Sciatic nerve (tissue), 2 donors: ENCODE data around the gene WBP2. TPM values are rescaled to one million over a fixed set of nuclear protein-coding genes. Genes with fewer than 3 reads are reported as not detected.

Experiments used
- ATAC-seq: fragments of 200-7000 bp; cut with Tn5 transposase; one replicate; pipeline ENCODE4 v1.9.1; 2020; ENCODE audit warnings: mild to moderate bottlenecking, moderate library complexity
- DNase-seq: peaks from one replicate; pipeline ENCODE4 v3.0.0-alpha.2; 2020; ENCODE audit warnings: low spot score
- intact Hi-C: fragments of 100-400 bp; cut with DNase I; formaldehyde crosslinking; loops from one replicate; pipeline ENCODE4 v1.14.2; 2022
- total RNA-seq: library from RNA; stranded (reverse); fragmentation: NEBNext Ultra II Directional; extraction: Animal tissue kit (Norgen Biotek cat#: 25700); gene quantifications from one replicate; pipeline ENCODE4 v1.2.1, GENCODE V29; 2021
- donor health status: DM: no; HTN: no; CAD: no.
- donor health status: DM: no; HTN: no; CAD: no.

WBP2 gene
- total RNA-seq, 1 donor from 2014 or later = 156 TPM

DNA sequence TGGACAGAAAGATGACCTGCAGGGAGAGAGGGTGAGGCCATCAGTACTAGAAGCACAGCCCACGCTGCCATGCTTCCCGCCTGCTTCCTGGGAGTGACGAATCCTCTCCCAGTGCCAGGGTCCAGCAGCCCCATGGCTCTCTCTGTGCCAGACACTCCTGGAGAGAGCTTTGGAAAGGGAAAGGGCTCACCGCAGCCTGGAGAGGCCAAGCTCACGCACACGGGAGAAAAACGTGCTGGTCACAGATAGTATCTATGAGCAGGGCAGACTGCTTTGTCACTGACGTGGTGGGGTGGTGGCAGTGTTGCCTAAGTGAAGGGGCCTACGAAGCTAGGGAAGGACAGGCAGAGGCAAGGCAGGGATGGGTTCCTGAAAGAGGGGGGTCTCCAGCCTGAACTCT is 5.4 kb downstream of the WBP2 start:
- no peak for ATAC-seq
- no peak for DNase-seq
- intact Hi-C loops = loop anchor here (2.0 kb wide), 1 partner anchor 59 kb away; no protein-coding TSS in a partner anchor

DNA sequence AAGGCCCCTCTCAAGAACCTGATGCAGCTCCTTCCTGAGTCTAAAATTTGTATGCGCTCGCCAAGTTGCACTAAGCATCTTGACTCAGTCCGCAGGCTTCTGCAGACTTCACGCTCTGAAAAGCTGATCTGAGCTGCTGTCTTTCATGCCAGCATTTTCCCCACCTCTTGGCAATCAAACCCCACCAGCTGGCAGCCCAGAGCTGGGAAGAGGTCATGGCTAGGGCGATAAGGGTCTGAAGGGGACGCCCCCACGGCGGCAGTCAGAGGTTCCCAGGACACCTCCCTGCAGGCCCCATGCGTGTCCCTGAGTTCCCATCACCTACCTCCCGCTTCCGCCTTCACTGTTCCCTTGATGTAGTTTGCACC is 5.9 kb downstream of the WBP2 start:
- no peak for ATAC-seq
- no peak for DNase-seq
- intact Hi-C loops = no loop called here

DNA sequence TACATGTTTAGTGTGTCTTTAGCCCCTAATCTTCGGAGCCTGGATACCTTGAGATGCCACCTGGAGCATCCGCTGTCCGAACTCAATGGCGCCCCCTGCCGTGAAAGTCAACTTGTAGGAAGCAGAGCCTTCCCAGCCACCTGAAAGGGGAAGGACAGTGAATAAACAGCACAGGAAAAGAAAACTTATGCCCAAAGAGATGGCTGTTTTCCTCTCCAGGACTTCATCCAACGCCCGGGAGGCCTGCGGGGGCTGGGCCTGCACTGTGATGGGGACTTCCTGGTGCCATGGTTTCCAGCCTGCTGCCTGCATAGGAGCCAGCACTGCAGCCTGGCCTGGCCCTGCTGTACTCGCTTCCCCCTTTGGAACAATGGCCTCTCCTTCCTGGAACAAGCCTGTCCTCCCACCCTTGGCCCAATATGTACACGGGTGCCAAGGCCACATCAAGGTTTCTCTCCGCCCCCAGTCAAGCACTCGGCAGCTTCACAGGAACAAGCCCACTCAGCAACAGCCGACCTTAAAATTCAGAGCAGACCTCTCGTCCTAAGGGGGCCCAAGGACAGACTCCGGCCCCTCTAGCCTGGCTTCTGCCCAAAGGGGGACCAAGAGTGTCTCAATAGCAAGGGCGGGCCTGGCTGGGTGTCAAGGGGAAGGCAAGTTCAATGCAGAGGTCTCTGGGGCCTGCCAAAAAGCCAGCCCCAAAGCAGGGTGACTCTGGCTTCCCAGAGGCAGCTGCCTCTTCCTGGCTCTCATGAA is 6.4 kb downstream of the WBP2 start:
- intact Hi-C loops = no loop called here
- ATAC-seq (peak; percentile 29), DNase-seq (peak; percentile 89)

DNA sequence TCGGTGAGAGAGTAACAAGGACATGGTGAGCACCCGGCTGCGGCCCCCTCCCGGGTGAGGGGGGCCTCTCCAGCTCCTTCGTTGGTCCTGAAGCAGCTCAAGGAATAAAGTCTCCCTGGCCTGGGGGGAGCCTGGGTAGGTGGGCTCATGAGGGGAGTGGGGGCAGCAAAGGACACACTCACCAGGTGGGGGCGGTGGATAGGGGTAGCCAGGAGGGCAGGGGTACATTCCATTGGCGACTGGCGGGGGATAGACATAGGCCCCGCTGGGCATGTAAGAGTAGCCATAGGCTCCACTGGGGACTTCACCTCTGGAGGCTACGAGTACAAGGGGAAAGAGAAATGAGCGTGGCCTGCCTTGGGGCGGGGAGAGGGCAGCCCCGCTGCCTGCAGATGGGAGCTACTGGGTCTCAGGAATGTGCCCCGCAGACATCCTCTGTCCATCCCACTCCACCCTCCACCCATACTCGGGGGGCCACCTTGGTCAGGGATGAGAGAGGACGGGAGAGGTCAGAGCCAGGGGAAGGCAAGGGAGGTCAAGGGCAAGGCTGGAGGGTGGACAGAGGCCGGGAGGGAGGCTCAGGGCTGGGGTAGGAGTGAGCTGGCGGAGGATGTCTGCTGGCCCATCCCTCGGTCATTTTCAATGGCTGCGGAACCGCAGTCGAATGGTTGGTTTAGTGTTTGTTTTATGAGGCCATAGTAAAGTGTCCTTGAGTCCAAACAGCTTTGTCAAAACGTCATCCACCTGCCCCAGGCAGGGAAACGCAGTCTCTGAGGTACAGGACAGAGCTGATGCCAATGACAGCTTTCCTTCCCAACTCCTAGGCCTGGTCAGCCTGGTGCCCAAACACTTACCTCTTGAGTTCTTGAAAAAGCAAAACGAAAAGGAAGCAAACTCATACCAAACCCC is 7.3 kb downstream of the WBP2 start:
- ATAC-seq = no peak
- DNase-seq = no peak
- intact Hi-C loops = no loop called here

DNA sequence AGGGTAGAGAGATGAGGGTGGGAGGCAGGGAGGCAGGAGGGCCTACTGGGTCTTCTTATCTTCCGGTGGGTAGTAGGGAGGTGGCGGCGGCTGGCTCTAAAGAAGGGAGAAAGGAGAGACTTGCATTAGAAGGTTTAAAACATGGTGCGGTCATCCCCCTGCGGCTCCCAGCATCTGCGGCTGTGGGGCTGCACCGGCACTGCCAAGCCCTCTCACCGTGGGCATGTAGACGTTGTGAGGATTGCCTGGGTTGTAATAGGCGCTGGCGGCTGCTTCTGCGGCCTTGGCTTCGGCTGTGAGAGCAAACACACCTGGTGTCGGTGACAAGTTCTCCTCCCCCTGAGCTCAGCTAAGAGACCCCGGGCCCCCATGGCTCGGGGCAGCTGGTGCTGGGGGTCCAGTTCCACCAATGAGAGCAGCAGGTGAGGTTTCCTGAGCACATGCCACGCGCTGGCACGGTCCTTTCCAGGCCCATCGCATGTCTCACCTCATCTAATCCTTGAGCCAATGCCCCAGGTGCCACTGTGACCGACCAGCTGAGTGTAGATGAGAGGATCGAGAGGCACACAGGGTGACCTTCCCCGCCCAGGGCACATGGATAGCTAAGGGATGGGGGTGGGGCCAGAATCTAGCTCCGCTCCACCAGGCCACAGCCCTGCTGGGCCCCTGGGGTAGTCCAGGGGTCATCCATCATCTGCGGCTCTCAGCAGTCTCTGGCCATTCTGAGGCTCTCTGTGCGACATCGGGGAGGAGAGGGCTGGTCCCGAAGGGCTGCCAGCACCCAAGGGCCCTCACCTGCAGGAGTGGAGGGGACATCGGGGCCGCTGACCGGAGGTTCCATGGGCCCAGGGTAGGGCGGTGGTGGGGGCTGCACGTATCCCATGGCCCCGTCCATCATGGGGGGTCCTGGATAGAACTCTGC is 8.2 kb downstream of the WBP2 start:
- no peak for ATAC-seq
- DNase-seq = no peak
- intact Hi-C loops = no loop called here

DNA sequence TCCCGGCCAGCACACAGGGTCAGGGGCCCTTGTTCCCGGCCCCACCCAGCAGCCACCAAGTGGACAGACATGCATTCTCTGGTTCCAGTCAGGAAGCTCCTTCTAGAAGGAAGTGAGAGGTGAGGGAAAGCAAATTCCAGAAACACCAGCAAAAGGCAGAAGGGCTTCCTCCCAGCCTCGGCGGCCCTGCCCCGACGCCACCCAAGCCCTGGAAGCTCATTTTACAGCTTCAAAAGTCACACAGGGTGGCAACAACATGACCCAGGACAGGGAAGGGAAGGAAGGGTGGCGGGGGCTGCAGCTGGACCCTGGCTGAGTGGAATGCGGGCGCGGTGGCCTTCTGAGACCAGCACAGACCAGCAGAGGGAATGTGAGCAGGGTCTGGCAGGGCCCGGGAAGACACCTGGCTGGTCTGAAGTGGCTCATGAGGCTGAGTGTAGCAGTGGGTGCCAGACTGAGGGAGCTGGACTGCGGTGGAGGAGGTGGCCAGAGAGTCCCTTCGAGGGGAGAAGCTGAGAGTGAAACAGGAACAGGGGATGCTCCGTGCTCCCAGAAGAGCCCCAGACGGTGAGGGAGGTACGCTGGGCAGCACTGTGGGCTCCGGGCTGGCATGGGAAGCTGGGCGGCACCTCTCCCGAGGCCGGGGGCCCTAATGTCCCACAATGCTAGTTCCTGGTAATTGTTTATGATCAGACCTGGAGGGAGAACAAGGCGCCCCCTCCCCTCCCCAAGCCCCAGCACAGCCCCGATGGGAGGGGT is 9.0 kb downstream of the WBP2 start:
- intact Hi-C loops = no loop called here
- DNase-seq (no peak), ATAC-seq (no peak)

DNA sequence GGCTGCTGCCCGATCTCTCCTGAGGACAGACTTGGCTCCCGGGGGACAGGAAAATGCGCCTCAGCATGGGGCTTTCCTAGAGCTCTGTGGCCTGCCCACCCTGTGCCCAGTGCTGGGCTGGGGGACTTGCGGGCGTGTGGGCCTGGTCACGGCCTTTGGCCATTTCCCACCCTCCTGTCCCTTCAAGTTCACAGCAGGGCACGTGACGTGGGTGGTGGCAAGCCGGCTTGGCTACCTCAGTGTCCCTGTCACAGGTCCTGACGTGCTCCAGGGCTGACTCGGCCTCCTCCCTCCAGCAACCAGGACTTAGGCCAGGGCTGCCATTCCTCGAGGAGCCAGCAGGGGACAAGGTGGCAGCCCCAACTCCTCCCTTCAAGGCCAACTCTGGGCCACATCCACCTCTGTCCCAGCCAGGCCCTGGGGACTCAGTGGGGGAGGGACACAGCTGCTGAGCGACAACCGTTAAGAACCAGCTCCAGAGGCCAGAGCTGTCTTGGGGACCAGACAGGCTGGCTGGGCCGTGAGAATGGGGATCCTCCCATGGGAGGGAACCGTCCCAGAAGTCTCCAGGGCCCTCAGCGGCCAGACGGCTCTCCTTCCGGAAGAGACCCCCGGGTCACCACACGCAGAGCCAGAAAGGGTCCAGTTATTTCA is 9.9 kb downstream of the WBP2 start:
- intact Hi-C loops = no loop called here
- peak; percentile 84 for DNase-seq
- peak; percentile 60 for ATAC-seq

DNA sequence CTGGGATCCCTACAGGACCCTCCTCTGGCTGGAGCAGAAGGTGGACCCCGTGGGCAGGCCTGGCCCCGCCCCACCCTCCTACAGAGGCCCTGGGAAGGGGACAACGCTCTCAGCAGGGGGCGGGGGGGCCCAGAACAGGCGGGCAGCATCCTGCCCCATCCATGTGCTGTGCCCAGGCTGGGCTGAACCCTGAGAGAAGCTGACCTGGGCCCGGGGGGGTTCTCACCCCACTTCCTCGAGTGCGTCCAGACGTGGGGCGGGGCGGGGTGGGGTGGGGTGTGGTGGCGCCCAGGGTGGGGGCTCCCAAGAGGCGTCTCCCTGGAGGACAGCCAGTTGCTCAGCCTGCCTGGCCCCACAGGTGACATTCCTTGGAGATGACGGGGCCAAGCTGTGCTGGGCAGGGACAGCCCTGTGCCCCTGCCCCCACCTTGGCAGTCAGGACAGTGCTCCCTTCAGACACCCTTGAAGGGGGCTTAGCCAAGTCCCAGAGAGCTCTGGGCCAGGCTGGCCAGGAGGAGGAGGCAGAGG is 10.5 kb downstream of the WBP2 start:
- ATAC-seq = peak; percentile 6
- DNase-seq = no peak
- intact Hi-C loops = no loop called here

DNA sequence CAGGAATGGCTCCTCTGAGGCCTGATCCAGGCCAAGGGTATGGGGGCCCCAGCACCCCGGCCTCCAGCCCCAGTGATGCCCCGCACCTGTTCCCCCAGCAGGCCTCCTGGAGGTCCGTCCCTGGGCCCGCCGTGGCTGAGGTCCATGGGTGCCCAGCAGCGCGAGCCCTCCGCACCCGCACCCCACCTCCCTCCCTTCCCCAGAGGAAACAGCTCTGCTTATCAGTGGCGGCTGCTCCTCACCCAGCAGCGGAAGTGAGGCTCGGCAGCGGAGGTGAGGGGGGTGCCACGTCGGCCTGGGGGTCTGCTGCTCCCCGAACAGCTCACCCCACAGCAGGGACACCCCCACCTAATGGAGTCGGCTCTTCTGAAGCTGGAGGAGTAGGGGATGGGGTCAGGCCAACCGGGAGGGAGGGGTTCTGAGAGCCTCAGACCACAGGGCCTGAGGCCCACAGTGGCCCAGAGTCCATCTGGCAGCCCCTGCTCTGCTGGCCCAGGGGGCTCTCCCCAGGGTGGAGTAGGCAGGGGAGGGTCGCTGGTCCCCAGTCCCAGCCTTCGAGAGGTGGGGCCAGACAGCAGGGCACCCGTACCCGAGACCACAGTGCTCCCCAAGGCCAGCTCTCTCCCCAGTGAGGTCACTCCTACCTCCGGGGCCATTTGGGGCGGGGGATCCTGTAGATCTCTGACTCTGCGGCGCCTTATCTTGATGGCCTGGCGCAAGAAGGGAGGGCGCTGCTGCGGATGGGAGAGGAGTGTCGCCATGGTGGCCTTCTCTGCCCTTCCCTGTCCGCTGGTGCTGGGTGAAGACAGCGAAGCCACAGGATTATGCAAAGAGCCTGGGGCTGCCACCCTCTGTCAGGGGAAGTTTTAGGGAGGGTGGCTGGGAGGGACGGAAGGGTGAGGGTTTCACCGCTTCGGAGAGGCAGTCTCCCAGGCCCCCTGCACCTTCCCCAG is 11.3 kb downstream of the WBP2 start, which contains the start of gene UNC13D:
TSS of gene UNC13D (minus strand) at position 828 of the 953 bp plus-strand sequence. CDS start at position 761, 67 bp downstream.
- intact Hi-C loops = no loop called here
- DNase-seq (no peak), ATAC-seq (peak; percentile 2)

DNA sequence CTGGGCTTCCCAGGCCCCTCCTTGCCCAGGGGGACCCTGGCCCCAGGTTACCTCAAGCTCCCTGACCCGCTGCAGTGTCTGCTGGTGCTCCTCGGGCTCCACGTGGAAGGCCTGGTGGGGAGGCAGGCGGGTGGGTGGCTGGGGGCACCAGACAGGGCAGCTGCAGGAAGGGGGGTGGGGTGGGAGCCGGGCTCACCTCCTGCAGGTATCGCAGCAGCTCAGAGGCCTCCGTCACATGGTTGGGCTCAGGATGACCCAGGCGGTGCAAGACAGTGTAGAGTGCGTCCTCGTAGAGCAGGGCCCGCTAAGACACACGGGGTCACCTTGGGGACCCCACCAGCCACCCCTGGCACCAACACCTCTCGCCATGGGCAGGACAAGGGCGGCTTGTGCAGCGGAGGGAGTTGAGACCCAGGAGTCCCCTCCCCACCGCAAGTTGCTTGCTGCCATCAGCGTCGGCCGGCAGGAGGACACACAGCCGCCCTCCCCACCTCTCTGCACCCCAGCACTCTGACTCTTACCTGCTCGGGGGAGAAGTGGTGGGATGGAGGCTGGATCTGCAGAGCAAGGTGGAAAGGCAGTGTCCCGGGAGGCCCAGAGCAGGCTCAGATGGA is 12.1 kb downstream of the WBP2 start:
- intact Hi-C loops = no loop called here

DNA sequence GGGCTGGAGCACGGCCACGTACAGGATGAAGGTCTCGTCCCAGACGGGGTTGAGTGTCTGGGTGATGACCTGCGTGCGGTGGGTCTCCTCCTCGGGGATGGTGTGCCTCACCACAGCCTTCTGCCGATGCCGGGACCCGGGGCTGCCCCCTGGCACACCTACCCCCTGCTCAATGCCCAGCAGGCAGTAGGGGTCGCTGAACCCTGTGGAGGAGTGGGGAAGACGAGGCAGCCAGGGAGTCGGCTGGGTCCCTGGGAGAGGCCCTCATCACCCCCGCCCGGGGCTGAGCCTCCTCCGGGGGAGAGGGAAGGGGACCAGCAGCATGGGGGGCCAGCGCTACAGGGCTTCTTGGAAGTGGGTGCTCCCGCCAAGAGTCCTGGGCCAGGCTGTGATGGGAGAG is 12.7 kb downstream of the WBP2 start:
- intact Hi-C loops = no loop called here
- DNase-seq (no peak), ATAC-seq (no peak)

More for the DNA sequence above, 12.1 kb downstream of the WBP2 start:
- DNase-seq (no peak), ATAC-seq (no peak)

DNA sequence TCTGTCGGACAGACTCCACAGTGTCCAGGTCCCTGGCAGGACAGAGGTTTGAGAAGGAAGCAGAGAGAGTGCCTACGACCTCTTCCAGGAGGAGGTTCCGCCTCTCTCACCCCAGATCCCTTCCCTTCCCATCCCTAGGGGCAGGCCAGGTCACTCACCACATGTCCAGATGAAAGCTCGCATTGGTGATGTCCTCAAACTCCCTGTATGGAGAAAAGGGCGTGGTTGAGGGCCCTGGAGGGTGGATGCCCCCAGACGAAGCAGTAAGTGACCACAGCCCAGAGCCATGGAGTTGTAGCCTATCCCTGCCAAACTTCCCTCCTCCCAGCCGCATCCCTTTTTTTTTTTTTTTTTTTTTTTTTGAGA is 14.4 kb downstream of the WBP2 start:
- intact Hi-C loops = no loop called here
- no peak for DNase-seq
- ATAC-seq = no peak

DNA sequence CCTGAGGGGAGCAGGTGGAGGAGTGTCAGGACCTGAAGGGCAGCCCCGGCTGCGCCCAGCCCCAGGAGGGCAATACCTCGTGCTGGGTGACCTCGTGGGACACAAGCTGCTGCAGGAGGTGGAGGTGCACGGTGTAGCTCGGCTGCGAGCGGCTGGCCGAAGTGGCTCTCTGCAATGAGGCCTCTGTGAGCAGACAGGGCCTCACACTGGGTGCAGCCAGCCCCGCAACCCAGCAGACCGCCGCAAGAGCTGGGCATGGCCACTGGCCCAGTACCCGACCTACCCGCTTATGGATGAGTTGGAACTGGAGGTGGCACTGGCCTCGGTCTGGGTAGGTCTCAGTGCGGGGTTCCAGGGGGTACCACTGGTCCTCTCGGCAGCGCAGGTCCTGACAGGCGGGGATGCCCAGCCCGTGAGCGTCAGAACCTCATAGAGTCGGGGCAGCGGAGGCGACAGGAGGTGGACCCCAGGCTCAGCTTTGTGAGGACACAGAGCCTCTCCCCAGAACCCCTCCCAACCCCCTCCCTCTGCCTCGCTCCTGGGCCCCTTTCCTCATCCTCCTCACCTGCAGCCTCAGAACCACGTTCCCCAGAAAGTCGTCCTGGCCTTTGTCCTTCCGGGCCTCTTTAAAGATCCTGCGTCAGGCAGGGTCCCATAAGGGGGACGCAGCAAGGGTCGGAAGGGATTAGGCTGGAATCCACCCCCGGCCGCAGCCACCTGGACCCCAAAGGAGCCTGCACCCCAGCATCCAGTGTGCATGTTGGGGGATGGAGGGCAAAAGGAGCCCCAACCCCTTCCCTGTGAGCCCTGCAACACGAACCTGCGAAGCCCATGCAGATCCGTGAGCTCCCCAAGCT is 15.0 kb downstream of the WBP2 start:
- DNase-seq (no peak), ATAC-seq (no peak)
- intact Hi-C loops = no loop called here

DNA sequence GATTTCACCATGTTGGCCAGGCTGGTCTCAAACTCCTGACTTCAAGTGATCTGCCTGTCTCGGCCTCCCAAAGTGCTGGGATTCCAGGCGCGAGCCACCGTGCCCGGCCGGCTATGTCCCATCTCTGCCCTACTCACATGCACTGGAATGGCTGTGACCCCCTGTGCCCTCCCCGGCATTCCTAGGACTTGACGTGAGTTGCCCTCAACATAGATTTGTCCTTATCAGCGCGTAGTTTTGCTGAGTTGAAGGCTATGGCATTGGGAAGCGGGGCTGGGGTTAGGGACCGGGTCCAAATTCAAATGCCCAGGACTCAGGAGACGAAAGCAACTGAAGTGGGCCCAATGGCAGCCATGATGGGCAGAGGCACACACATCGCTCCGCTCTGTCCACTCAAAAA is 16.7 kb downstream of the WBP2 start:
- ATAC-seq (no peak), DNase-seq (no peak)
- intact Hi-C loops = no loop called here

DNA sequence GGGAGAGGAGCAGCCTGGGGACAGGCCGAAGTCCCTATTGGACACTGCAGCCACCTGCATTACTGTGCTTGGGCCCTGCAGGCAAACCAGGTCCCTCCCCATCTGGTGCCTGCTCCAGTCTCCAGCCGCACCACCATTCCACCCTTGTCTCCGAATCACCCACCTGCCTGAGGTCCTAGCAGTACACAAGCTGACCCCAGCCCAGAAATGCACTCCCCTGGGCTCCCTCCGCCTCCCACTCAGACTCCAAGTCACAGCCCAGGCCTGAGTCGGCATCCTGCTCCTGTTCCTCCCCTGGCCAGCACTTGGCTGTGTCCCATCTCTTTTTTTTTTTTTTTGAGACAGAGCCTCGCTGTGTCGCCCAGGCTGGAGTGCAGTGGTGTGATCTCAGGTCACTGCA is 17.2 kb downstream of the WBP2 start:
- intact Hi-C loops = no loop called here
- no peak for DNase-seq
- no peak for ATAC-seq
